HTR-8/SVneo (cell line): ENCODE data around the gene CPSF3.

Experiments
- DNase-seq: peaks from one replicate; pipeline ENCODE4 v3.0.0; 2011; ENCODE audit warnings: low spot score, mixed read lengths; ENCODE audit not compliant: insufficient read length
- FAIRE-seq: peaks from 2 replicates; lab custom pipeline; 2011; peaks lifted over from hg19 to GRCh38; lab: Jason Lieb, UNC

Gene CPSF3

GRCh38 chr2:9423100-9423921, at the start of gene CPSF3, which contains the start of gene ITGB1BP1:
TSS of gene CPSF3 (plus strand) at chr2:9423654. CDS start at chr2:9423774, 120 bp downstream.
TSS of gene ITGB1BP1 (minus strand) at chr2:9423528. CDS start at chr2:9418697, 4,831 bp downstream.
- DNase-seq, result peak; percentile 100
- FAIRE-seq, result peak; percentile 86

DNA sequence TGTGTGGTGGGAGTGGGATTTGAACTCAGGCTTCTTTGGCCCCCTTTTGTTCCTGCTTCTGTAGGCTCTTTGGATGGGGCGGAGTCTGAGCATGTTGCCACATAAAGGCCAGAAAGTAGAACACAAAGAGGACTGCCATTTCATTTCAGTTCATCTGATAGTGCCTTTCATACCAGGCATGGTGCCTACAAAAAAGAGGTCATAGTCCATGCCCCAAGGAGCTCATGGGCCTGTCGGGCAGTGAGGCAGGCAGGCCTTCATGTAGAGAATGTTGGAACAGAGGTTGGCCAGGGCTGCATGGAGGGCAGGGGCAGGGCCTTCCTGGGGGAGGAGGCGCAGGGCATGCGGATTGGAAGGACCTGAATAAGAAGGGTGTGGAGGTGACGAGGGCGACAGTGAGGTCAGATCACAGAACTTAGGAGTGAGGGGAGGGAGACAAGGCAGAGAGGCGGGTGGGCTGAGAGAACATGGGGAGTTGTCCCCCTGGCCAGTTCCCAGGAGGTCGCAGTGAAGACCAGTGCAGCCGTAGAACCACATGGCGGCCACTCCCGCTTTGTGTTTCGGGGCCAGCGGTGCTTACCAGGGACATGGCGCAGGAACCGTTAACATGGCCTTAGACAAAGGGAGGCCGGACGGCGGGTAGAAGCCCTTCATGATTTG, 49.3 kb upstream of the CPSF3 start:
- DNase-seq (no peak), FAIRE-seq (no peak)

- DNase-seq, result no peak
- FAIRE-seq, result no peak
These were observed 47.5 kb upstream of the CPSF3 start for GRCh38 chr2:9375857-9376428.

DNA sequence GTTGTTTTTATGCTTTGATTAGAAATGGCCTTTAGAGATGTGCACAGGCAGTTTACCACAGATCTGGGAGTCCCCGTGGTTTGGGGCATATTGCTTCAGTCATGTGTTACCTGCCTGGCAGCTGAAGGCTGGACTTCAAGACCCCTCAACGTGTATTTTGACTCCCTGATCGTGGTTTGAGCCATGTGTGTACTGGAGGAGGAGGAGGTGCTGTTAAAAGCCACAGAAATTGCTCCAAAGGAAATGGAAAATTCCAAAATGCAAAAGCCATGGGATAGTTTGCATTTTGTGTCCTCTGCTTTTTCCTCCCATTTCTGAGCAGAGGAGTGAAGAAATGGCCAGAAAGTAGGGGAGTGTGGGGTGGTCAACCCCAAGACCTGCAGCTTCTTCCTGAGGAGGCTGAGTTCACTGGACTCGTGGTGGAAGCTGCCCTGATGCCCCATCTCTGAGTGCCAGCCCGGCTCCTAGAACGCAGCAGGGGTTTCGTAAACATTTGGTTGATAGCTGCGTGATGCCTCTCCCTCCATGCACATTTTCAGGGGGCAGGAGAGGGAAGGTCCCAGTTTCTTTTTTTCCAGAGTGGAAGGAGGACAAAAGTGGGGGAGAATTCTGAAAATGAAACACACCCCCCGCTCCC, 45.9 kb upstream of the CPSF3 start:
- FAIRE-seq, result no peak
- DNase-seq, result no peak

- peak; percentile 58 for DNase-seq
- no peak for FAIRE-seq
These were observed 44.7 kb upstream of the CPSF3 start for GRCh38 chr2:9378433-9379390.

GRCh38 chr2:9379391-9379755, 44.1 kb upstream of the CPSF3 start:
- FAIRE-seq (no peak), DNase-seq (no peak)

- DNase-seq (no peak), FAIRE-seq (no peak)
These were observed 42.5 kb upstream of the CPSF3 start for GRCh38 chr2:9380702-9381628.

- DNase-seq (no peak), FAIRE-seq (no peak)
These were observed 40.7 kb upstream of the CPSF3 start for GRCh38 chr2:9382604-9383235.

- no peak for FAIRE-seq
- no peak for DNase-seq
These were observed 38.9 kb upstream of the CPSF3 start for GRCh38 chr2:9384521-9384920.

DNA sequence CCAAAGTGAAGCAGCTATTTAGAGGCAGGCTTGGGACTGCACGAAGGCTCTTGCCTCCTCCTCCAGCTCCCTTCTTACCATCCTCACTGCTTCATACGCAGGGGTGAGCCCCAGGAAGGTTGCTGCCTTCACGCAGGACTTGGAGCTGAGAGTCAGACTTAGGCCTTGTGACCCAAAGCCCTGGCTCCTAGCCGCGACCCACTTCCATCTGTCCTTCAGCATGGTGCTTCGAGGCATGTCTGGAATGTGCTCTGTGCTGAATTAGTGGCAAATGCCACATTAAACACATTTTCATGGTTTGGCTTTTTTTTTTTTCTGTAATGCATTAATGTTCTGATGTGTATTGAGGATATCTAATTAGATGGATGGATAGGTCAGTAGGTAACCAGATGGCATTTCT, 37.6 kb upstream of the CPSF3 start:
- DNase-seq (no peak), FAIRE-seq (no peak)

DNA sequence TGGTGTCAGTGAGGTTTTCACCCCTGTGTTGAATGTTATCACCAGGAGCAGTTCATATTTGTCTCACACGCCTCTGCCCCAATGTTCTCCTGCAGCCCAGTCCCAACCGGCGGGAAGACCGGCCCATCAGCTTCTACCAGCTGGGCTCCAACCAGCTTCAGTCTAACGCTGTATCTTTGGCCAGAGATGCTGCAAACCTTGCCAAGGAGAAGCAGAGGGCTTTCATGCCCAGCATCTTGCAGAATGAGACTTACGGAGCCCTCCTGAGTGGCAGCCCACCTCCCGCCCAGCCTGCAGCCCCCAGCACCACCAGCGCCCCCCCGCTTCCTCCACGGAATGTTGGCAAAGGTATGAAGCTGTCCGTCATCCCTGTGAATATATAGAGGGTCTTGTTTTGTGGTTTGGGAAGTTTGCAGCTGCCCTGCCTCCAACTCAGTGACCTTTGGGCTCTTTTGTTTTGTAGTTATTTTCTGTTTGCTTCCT, 35.2 kb upstream of the CPSF3 start:
- DNase-seq, result no peak
- no peak for FAIRE-seq

- no peak for DNase-seq
- FAIRE-seq, result no peak
These were observed 34.2 kb upstream of the CPSF3 start for GRCh38 chr2:9388950-9389911.

GRCh38 chr2:9390151-9390850, 33.2 kb upstream of the CPSF3 start:
- FAIRE-seq, result no peak
- DNase-seq, result no peak

- FAIRE-seq (no peak), DNase-seq (no peak)
These were observed 32.5 kb upstream of the CPSF3 start for GRCh38 chr2:9390991-9391390.

DNA sequence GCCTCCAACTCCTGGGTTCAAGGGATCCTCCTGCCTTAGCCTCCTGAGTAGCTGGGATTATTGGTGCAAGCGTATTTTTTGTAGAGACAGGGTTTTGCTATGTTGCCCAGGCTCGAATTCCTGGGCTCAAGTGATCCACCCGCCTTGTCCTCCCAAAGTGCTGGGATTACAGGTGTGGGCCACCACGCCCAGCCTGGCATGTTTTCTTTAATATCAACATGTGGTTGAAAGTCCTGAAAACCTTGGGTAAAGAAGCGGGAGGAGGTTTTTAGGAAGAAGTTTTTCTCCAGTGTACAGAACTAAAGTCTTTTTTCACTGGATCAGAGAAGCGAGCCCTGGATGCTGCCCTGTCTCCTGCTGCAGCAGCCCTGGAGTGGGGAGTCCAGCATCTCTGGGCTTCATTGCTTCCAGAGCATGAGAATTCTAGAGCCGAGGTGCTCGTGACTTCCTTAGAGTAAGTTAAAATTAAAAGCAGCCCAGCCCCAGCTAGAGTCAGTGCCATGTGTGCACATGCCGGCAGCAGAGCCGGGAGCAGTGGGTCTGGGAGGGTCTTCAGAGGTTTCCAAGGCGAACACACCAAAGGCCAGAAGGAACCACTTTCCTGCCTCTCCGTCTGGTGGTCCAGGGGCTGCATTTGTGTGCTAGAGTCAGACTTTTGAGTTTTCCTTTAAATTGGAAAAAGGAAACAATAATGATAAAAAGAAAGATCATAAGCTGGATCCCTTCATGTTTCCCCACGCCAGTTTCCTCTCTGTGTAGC, 31.3 kb upstream of the CPSF3 start:
- no peak for DNase-seq
- FAIRE-seq, result no peak
